Measurements from ENCODE around the gene GRIK4. TPM values are rescaled to one million over a fixed set of nuclear protein-coding genes. Genes with fewer than 3 reads are reported as not detected.

Gene GRIK4
- total and polyA plus RNA-seq, 9 of the 15 experiments (the other 6 are each of a cell fraction or from before 2014, with no cell fraction given), result not detected

DNA sequence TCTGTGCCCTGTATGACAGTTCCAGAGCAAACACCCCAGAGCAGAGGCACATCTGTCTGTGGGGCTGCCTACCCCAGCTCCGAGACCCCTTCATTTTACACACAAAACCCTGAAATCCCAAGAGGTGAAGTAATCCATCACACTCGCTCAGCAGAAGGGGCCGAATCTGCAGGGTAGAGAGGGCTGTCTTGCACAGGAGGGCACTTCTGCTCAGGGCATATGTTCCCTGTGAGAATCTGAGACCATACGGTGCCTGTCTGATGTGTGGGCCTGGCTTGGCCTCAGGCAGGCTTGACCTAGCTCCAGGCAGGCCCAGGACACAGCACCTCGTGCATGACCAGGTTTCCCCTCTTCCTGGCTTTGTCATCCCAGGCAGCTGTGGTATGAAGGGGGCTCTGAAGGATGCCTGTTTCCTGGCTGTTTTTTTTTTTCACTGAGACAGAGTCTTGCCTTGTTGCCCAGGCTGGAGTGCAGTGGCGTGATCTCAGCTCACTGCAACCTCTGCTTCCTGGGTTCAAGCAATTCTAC, 37.2 kb downstream of the GRIK4 start (continued):
- TF ChIP-seq, protein P1, sequence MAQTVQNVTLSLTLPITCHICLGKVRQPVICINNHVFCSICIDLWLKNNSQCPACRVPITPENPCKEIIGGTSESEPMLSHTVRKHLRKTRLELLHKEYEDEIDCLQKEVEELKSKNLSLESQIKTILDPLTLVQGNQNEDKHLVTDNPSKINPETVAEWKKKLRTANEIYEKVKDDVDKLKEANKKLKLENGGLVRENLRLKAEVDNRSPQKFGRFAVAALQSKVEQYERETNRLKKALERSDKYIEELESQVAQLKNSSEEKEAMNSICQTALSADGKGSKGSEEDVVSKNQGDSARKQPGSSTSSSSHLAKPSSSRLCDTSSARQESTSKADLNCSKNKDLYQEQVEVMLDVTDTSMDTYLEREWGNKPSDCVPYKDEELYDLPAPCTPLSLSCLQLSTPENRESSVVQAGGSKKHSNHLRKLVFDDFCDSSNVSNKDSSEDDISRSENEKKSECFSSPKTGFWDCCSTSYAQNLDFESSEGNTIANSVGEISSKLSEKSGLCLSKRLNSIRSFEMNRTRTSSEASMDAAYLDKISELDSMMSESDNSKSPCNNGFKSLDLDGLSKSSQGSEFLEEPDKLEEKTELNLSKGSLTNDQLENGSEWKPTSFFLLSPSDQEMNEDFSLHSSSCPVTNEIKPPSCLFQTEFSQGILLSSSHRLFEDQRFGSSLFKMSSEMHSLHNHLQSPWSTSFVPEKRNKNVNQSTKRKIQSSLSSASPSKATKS (CRISPR knock-in tag; IDR thresholded peaks at IDR 0.05), result no peak

DNA sequence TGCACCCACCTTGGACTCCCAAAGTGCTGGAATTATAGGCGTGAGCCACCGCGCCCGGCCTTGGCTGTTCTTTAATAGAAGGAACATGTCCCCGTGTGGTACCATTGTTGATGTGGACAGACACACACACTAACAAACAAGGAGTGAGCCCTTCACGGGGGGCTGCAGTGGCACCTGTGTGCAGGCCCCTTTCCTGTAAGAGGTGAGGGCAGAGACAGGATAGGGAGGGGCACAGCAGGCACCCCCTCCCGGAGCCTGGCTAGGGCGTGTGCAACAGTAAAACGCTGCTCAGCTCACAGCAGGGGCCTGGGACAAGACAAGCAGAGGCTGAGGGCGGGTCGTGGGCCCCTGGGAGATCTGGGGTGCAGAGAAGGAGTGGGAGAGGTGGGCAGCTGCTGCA, 37.8 kb downstream of the GRIK4 start:
- no peaks in the 10 kb centered on the region for H3K79me2 ChIP-seq (ENCODE audit: control insufficient read depth, insufficient read depth, low read length)
- H4K20me1 ChIP-seq (replicated peaks; ENCODE audit: control insufficient read depth, insufficient read depth, low read length), result peaks cover 6% of the 10 kb centered on the region; the same call in 1 of the 2 replicates
- no peak for TF ChIP-seq RBM34 (IDR thresholded peaks at IDR 0.05; ENCODE audit: borderline replicate concordance, insufficient read depth, low read length)
- no peak for TF ChIP-seq CBX5 (IDR thresholded peaks at IDR 0.05; ENCODE audit: borderline replicate concordance, low read depth)
- no peak for TF ChIP-seq BHLHE40 (IDR thresholded peaks at IDR 0.05; ENCODE audit: low read length)
- TF ChIP-seq MYBL2 (IDR thresholded peaks at IDR 0.05; ENCODE audit: low read depth), result no peak
- TF ChIP-seq MYBL2 (CRISPR knock-in tag; IDR thresholded peaks at IDR 0.05; ENCODE audit: borderline replicate concordance), result no peak
- TF ChIP-seq ZFPM2 (CRISPR knock-in tag; IDR thresholded peaks at IDR 0.05), result no peak
- TF ChIP-seq EGR1 (conservative IDR thresholded peaks at IDR 0.05), result no peak
- TF ChIP-seq BCL6 (CRISPR knock-in tag; IDR thresholded peaks at IDR 0.05), result no peak
- TF ChIP-seq, protein P2, sequence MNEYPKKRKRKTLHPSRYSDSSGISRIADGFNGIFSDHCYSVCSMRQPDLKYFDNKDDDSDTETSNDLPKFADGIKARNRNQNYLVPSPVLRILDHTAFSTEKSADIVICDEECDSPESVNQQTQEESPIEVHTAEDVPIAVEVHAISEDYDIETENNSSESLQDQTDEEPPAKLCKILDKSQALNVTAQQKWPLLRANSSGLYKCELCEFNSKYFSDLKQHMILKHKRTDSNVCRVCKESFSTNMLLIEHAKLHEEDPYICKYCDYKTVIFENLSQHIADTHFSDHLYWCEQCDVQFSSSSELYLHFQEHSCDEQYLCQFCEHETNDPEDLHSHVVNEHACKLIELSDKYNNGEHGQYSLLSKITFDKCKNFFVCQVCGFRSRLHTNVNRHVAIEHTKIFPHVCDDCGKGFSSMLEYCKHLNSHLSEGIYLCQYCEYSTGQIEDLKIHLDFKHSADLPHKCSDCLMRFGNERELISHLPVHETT (CRISPR knock-in tag; conservative IDR thresholded peaks at IDR 0.05 in 1 of 2, IDR thresholded peaks at IDR 0.05 in 1 of 2), result no peak
- TF ChIP-seq SRSF3 (IDR thresholded peaks at IDR 0.05; ENCODE audit: insufficient read depth, low read length), result no peak
- TF ChIP-seq, protein P3, sequence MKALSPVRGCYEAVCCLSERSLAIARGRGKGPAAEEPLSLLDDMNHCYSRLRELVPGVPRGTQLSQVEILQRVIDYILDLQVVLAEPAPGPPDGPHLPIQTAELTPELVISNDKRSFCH (CRISPR knock-in tag; IDR thresholded peaks at IDR 0.05), result no peak
- TF ChIP-seq, protein P3 (tag; IDR thresholded peaks at IDR 0.05), result no peak
- TF ChIP-seq CREBBP (IDR thresholded peaks at IDR 0.05; ENCODE audit: low read depth, low read length), result no peak
- CTCF ChIA-PET (ENCODE audit: low intra/inter-chr PET ratio), result no interaction called here
- no peaks in the 10 kb centered on the region for H3K9me3 ChIP-seq (replicated peaks; ENCODE audit: control insufficient read depth, insufficient read depth, low read depth, low read length)
- no peak overlapping the region for H3K9ac ChIP-seq (ENCODE audit: insufficient read depth in 1 of 2, low read depth in 2 of 2, low read length in 2 of 2)
- intact Hi-C loops (cut with micrococcal nuclease), result no loop called here
- no peak overlapping the region for H3K27ac ChIP-seq (ENCODE audit: extremely low read depth, low read depth, low read length)
- no peak overlapping the region for H3K4me3 ChIP-seq
- peaks cover 14 to 68% of the 10 kb centered on the region in 2 experiments; a peak in 4 of 5 replicates for H3K27me3 ChIP-seq (ENCODE audit: control insufficient read depth in 2 of 2, insufficient read depth in 2 of 2, low read length in 2 of 2)
- no peak overlapping the region for H3K4me2 ChIP-seq (ENCODE audit: insufficient read depth, low read length)
- in situ Hi-C loops (cut with MboI), result no loop called here
- no peaks in the 10 kb centered on the region for H3K4me1 ChIP-seq (replicated peaks in 1 of 2; ENCODE audit: control insufficient read depth in 2 of 2, insufficient read depth in 2 of 2, low read length in 2 of 2)
- no peaks in the 10 kb centered on the region for H3K36me3 ChIP-seq (ENCODE audit: control insufficient read depth, insufficient read depth, low read length)
- FAIRE-seq (no peak), ATAC-seq (no peak), DNase-seq (ENCODE audit: extremely low read depth in 1 of 4, low spot score in 3 of 4) (no peak)
- no peak overlapping the region for H2AFZ ChIP-seq (ENCODE audit: low read depth, low read length)
- POLR2A ChIA-PET, result no interaction called here
- WGBS (ENCODE audit: insufficient coverage, low coverage, missing lambda C conversion rate), result 2% methylated on average over 9 of the region's 11 CpGs
- H3K9me1 ChIP-seq (ENCODE audit: control insufficient read depth, insufficient read depth, low read length), result no peaks in the 10 kb centered on the region
- BruUV-seq (replicated peaks), result no TSS peak

Data from K562 (cell line).